HG03097 (cell line): ENCODE measurements around the gene ERBB3.
"Not testable (repeated sequence)": the region's sequence is repeated elsewhere in the genome, so short reads cannot be mapped to it uniquely, and the experiment has no call there.

ENCODE experiments used
- ATAC-seq: cut with Tn5 transposase; IDR thresholded peaks from one replicate; pipeline ENCODE4 v1.9.1; 2021; ENCODE audit not compliant: unreplicated experiment, low FRiP score

ERBB3 gene

DNA sequence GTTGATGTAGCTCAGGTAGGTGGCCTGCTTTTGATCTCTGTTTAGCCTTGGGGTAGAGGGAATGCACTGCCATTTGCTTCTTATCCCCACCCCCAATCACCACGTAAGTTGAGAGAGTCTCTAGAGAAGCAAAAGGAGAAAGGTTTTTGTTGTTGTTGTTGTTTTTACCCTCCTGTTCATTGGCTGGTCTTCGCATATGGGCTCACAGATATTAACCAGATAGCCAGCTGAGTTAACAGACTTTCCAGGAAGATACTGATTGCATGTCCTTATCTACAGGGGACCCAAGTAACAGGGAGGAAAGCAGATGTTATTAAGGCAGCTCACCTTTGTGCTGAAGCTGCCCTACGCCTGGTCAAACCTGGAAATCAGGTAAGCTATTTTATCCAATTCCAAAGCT lies 27.3 kb downstream of the ERBB3 start:
- no peak for ATAC-seq

DNA sequence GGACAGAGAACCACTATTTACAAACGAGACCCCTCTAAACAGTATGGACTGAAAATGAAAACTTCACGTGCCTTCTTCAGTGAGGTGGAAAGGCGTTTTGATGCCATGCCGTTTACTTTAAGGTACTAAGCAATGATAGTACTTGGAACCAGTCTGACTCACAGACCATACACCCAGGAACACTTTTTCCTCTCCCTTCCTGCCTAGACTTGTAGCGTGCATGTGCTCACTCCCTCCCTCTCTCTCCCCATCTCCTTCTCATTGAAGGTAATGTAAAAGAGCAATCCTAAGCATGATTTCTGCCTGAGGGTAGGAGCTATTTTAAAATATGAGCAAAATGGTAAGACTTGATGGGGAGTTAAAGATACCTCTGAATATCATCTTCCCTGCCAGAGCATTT lies 30.6 kb downstream of the ERBB3 start:
- ATAC-seq: no peak

DNA sequence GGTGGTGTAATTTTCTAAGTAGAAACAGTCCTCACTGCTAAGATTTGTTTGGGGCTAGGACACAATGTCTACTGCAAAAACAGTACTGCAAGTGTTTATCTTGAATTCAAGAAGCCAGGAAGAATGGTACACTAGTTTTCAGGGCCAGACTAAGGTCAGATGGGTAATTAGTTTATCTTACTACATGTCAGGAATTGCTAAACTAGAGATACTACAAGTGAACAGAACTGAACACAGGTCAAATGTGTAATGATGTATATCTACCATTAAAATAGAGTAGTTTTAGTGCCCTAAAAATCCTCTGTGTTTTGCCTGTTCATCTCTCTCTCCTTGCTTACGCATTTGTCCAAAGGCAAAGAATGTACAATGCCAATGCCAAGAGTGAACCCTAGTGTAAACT lies 34.1 kb downstream of the ERBB3 start:
- no peak for ATAC-seq

DNA sequence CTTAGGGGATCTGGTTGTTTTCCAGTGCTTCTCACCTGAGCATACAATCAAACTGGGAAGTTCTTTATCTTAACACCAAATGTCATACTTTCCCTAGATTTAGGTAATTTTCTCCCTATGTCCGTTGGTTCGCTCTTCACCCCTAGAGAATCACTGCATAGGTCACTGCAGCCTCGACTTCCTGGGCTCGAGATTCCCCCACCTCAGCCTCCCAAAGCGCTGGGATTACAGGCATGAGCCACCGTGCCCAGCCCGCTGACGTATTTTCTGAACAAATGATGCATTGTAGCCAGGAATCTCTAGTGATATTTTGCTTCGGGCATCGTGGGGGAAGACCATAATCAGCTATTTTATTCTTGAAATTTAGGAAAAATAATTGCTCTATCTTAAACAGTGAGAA lies 35.4 kb downstream of the ERBB3 start:
- no peak for ATAC-seq

DNA sequence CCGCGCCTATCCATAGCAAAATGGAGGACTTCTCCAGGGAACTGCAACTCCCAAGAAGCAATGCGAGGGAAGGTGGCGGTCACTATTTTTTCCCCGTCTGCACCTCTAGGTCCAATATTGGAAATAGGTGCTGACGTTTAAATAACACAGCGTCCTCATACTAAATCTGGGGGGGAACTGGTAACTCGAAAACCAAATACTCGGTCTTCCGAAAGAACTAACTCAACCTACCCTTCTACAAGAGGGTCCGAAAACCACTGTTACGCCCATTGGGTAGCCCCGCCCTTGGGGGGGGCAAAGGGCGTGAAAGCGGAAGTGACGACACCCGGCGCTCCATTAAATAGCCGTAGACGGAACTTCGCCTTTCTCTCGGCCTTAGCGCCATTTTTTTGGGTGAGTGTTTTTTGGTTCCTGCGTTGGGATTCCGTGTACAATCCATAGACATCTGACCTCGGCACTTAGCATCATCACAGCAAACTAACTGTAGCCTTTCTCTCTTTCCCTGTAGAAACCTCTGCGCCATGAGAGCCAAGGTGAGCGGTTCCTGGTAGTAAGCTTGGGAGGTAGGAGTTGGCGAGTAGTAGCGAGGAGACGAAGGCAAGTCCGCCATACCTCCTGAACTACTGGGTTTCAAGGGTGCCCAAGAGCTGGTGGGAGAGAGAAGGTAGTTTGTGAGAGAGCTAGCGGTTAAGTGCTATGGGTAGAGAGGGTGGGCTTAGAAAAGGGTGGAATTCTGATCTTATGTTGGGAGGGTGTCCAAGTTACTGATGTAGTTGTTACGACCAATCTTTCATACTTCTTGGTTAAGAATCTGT lies 36.5 kb downstream of the ERBB3 start, which contains the start of gene RPL41:
Gene RPL41 (plus strand): TSS at position 367 of the 815 bp plus-strand sequence.
- peak; percentile 45 for ATAC-seq

DNA sequence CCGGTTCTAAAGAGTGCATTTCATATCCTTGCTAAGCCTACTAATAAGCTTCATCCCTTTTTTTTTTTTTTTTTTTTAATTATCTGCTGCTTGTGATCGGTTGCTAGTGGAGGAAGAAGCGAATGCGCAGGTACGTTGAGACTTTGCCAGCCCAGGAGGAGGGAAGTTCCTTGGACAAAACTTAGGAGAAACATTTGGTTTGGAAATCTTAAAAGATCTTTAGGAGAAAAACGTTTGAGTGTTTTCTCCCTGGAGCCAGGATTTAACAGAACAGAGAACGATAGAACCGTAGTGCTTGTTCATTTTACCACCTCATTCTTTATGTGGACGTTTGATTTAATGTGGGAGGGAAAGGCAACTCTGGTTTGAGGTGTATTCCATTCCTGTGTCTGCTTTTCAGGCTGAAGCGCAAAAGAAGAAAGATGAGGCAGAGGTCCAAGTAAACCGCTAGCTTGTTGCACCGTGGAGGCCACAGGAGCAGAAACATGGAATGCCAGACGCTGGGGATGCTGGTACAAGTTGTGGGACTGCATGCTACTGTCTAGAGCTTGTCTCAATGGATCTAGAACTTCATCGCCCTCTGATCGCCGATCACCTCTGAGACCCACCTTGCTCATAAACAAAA lies 37.2 kb downstream of the ERBB3 start:
- not testable (repeated sequence) for ATAC-seq

DNA sequence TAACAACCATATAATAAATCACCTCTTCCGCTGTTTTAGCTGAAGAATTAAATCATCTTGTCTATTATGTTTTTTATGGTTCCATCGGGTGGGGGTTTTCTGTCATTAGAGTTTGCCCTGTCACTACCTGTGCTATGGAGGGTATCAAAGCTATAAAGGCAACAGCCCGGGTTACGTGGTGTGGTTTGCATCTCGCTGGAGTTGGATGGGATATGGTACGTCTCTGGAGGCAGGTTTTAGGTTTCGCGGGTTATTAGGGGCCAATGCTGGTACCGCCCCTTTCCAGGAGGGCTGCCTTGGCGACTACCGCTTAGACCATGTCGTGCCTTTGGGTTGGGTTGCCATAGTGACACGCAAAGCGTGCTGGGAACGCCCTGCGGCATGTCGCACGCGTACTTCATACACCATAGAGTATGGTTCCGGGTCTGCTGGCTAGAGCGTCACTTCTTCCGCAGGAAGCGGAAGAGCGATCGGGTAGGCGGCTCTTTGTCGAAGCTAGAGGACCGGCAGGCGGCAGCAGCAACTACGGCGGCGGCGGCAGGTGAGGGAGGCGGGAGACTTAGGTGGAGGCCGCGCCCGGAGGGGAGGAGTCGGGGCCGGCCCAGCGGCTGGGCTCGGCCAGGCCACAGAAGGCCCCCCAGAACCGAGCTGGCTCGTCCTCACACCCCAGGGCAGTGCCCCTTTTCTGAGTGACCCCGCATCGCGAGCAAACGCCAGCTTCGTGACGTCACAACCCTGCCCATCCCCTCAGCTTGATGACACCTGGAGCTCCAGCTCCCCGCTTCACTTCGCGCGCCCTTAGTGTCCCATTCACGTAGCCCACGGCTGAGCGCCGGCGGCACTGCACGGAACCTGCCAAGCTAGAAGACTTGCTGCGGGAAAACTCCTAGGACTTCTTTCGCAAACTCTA lies 38.1 kb downstream of the ERBB3 start, which contains the start of gene ZC3H10:
Gene ZC3H10 (plus strand): TSS at position 489 of the 910 bp plus-strand sequence. CDS start 2,297 bp downstream, outside the sequence.
- peak; percentile 82 for ATAC-seq

DNA sequence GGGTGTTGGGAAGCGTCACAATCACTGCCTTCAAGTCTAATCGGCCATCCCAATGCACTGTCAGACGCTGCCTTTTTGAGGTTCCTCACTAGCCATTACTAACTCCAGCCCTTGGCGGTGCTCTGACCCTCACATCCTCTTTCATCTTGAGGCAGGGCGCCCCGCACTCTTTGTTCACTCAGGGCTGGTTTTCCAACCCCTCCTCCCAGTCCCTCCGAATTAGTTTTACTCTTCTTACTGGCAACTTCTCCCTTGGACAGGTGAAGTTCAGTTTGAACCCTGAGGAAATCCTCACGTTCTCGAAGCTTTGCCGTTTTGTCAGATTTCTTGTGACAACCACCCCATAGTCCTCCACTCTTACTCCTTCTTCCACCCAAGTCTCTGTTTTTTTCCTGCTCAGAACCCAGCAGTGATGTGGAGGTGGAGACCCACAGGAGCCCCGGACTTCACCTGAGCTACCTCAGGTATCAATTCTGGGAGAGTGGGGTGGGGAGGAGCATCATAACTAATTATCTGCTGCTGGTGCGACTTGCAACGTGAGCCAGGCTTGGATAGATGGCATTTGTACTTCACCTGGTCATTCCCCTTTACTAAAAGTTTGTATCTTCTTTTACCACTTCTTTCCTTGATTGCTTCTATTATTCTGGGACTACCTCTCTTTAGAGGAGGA lies 38.9 kb downstream of the ERBB3 start:
- no peak for ATAC-seq

DNA sequence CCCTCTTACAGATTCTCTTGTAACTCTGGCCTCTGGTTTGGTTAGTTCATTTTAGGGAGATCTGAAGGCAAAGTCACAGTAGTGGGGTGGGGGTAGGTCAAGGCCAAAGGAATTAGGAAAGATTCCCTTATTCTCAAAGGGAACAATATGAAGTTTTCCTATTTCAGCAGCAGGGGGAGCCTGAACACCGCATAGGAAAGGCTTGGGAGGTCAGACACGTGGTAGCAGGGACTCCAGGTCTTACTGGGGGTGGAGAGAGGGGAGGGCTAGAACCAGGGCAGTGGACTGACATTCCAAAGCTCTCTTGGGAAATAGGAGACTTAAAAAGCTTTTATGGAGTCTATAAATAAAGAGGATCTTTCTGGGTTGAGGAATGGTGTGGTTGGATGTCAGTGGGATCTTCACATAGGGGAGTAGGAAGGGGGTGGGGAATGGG lies 39.4 kb downstream of the ERBB3 start:
- ATAC-seq: no peak

DNA sequence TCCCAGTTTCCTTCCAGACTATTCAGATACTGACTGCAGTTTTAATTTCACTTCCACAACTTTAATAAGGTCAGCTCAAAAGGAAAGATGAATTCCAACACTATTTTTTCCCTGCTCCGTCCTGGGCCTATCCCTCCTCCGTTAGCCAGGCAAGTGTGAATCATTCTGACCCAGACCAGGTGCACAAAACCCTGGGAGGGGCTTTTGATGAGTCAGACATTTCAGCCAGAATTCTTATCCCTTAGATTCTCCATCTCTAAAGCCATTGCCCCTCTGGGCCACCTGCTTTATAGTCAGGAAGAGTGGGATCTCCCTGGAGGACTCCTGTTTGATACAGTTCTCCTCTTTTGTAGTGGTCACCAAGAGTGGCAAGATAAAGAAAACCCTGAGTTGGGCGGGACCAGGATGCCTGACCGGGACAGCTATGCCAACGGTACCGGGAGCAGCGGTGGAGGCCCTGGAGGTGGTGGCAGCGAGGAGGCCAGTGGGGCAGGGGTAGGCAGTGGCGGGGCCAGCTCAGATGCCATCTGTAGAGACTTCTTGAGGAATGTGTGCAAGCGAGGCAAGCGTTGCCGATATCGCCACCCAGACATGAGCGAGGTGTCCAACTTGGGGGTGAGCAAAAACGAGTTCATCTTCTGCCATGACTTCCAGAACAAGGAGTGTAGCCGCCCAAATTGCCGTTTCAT lies 40.3 kb downstream of the ERBB3 start:
- no peak for ATAC-seq

DNA sequence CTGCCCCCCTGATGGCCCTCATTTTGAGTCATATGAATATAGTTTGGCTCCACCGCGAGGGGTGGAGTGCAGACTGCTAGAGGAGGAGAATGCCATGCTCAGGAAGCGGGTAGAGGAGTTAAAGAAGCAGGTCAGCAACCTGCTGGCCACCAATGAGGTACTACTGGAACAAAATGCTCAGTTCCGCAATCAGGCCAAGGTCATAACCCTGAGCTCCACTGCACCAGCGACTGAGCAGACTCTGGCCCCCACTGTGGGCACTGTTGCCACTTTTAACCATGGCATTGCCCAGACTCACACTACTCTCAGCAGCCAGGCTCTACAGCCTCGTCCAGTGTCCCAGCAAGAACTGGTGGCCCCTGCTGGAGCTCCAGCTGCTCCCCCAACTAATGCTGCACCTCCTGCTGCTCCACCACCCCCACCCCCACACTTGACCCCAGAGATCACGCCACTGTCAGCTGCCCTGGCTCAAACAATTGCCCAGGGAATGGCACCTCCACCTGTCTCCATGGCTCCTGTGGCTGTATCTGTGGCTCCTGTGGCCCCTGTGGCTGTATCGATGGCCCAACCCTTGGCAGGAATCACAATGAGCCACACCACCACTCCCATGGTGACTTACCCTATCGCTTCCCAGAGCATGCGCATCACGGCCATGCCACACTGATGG lies 41.4 kb downstream of the ERBB3 start:
- no peak for ATAC-seq

DNA sequence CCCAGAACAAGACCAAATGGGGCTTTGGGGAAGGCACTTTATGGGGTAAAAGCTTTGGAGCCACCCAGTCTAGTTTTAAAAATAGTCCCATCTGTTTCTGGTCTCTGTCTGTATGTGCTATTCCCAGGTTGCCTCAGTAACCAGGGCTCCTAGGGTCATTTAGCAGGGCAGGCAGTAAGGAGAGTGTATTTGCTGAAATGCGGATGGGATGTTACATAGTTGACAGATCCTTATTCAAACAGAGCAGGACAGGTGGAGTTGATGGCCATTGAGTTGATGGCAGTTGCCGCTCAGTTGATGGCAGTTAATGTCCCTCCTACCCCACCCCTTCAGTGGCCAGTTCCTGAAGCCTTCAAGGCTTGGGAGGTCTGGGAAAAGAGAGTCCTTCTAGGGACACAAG lies 42.7 kb downstream of the ERBB3 start:
- no peak for ATAC-seq

DNA sequence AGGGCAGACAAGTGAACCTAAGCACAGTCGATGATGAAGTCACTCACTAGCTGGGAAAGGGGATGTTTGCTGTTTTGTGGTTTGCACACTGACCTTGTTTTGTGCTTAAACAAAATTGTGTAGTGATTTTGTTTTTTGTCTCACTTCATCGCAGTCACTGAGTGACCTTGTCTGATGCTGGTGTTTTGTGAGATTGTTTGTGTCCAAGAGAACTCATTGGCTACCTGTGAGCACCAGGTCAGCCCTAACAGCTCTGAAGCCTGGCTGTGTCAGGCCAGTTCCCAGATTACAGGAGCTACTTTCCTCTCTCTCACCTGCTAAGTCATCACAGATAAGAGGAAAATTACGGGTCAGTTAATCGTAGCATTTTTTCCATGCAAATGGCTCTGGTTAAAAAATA lies 44.2 kb downstream of the ERBB3 start:
- no peak for ATAC-seq

DNA sequence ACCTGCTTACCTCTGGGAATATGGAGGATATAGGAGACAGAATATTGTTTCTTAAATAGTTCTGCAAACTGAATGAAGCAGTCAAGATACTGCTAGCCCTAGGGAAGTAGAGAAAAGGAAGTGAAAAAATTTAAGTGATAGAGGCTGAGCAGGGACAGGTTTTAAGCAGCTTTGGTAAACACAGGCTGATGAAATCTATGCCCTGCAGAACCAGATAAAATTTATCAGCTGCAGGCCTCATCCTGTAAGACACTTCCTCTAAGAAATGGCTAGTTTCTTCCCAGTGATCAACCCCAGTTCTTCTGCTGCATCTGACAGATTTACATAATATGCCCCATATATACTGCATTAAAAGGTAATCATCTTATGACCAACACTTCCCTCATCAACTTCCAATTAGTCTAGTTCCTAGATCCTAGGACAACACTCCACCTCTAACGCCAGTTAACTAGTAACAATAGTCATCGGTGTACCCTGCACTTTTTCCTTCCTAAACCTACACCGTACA lies 46.8 kb downstream of the ERBB3 start:
- ATAC-seq: no peak

DNA sequence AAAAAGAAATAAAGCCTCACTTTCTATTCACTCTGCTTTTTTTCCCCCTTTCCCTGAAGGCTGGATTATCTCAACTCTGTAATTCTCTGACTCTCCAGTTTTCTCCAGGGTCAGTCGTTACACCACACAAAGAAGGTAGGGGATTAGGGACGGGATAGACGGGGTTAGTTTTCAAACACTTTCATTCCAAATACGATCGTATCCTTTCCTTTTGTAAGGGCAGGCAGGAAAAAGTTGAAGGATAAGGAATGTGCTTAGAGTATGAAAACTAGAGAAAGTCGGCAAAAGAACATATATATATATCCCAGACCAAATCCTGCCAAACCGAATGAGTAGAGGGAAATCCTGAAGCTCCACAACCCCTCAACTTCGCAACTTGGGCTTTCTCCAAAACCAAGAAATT lies 47.5 kb downstream of the ERBB3 start:
- ATAC-seq: no peak

DNA sequence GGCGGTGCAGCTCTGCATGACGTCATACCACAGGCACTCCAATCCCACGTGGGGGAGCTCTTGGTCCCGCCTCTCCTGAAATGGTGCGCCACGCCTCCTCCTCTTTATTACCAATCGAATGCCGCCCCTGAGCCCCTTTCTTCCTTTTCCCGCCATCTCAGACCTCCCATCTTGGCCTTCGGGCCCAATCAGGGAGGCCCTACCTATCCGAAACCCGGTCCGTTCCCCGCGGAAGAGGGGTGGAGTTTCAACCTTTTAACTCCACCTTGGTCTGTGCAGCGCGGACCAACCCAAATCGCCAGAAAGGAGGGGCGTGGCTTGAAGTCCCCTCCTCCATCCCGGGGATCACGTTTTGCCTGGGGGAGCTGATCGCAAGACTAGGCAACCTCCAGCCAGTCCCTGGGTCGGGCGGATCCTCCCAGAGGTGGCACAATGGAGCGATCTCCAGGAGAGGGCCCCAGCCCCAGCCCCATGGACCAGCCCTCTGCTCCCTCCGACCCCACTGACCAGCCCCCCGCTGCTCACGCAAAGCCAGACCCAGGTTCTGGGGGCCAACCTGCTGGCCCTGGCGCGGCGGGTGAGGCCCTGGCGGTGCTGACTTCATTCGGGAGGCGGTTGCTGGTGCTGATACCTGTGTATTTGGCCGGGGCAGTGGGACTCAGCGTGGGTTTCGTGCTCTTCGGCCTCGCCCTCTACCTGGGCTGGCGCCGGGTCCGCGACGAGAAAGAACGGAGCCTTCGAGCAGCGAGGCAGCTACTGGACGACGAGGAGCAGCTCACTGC lies 48.1 kb downstream of the ERBB3 start, which contains the start of gene ESYT1:
Gene ESYT1 (plus strand): TSS at position 380 of the 782 bp plus-strand sequence. CDS start 53 bp downstream, at position 433.
- peak; percentile 79 for ATAC-seq

DNA sequence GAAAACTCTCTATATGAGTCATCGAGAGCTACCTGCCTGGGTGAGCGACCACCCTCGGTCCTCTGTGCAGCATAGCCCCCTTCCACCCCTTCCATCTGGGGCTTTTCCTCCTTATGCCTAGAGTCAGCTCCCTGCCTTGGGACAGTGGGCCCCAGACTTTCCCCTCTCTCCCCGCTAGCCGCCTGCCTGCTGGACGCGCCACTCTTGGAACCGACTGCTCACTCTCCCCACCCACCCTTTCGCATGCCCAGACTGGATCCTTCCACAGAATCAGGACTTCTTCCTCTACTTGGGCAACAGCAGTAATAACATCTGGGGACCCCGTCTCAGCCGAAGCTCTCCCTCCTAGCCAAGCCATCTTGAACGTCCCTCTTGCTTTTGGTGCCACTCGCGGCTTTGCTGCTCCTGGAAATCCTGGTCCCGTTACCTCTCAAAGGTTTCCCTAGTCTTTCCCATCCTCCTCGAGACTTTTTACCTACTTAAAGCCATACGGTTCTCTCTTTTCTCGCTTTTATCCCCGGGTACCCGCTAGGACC lies 48.8 kb downstream of the ERBB3 start:
- no peak for ATAC-seq
